CD4-positive, alpha-beta T cell (primary cell): ENCODE data around the gene ETFA. TPM values are rescaled to one million over a fixed set of nuclear protein-coding genes. Genes with fewer than 3 reads are reported as not detected.

Experiments used
- ATAC-seq: fragments of 200-7000 bp; cut with Tn5 transposase; one replicate; pipeline ENCODE4 v1.10.0; 2022; ENCODE audit warnings: mild to moderate bottlenecking; ENCODE audit not compliant: poor library complexity
- CTCF ChIA-PET: fragments of 350-600 bp; sonication (Branson Sonifier 250); formaldehyde crosslinking; loops from one replicate; lab custom pipeline; 2021; ENCODE audit warnings: antibody characterized with exemption, inconsistent platforms; lab: Charles Lee
- POLR2A ChIA-PET: fragments of 350-600 bp; sonication (Branson Sonifier 250); formaldehyde crosslinking; loops from one replicate; lab custom pipeline; 2021; ENCODE audit warnings: antibody characterized with exemption, inconsistent platforms; lab: Charles Lee
- DNase-seq, 14 experiments: peaks; one replicate each; pipeline ENCODE4 v3.0.0-alpha.2; 2013 to 2020; ENCODE audit warnings: mixed read lengths in 2 of 14
- H3K27ac ChIP-seq, 2 donors: one replicate each; pipeline versions ENCODE4 v1.5.1 to v1.7.0; 2013; ENCODE audit warnings: low read length in 2 of 2, low read depth in 1 of 2, mild to moderate bottlenecking in 1 of 2
- H3K27me3 ChIP-seq, 2 experiments: 1 replicate in 1 of 2; 2 replicates in 1 of 2; pipeline versions ENCODE4 v1.6.1 to v1.7.0; 2013; ENCODE audit warnings: low read length in 2 of 2, control low read depth in 1 of 2, mild to moderate bottlenecking in 1 of 2, moderate library complexity in 1 of 2; ENCODE audit not compliant: insufficient read depth in 2 of 2, control insufficient read depth in 1 of 2
- H3K36me3 ChIP-seq: one replicate; pipeline ENCODE4 v1.6.1; 2013; ENCODE audit warnings: low read length, control low read depth; ENCODE audit not compliant: insufficient read depth
- H3K4me1 ChIP-seq: one replicate; pipeline ENCODE4 v1.6.1; 2013; ENCODE audit warnings: low read length, control low read depth; ENCODE audit not compliant: insufficient read depth
- H3K4me3 ChIP-seq: one replicate; pipeline ENCODE4 v1.5.1; 2013; ENCODE audit warnings: mild to moderate bottlenecking, low read length, moderate library complexity
- H3K9me3 ChIP-seq, 2 experiments: 1 replicate in 1 of 2; 2 replicates in 1 of 2; pipeline versions ENCODE4 v1.6.1 to v1.7.0; 2013; ENCODE audit warnings: low read length in 2 of 2, mild to moderate bottlenecking in 2 of 2, control low read depth in 1 of 2, moderate library complexity in 1 of 2; ENCODE audit not compliant: control insufficient read depth in 1 of 2, insufficient read depth in 1 of 2
- H3K27ac Mint-ChIP-seq: one replicate; pipeline ENCODE4 v1.8.0; 2020; ENCODE audit warnings: mixed read lengths
- H3K27me3 Mint-ChIP-seq: one replicate; pipeline ENCODE4 v1.8.0; 2021; ENCODE audit warnings: mixed read lengths
- H3K36me3 Mint-ChIP-seq: one replicate; pipeline ENCODE4 v1.8.0; 2021; ENCODE audit warnings: low read depth, mixed read lengths
- H3K4me1 Mint-ChIP-seq: one replicate; pipeline ENCODE4 v1.8.0; 2021; ENCODE audit warnings: low read depth, mixed read lengths
- H3K4me3 Mint-ChIP-seq: one replicate; pipeline ENCODE4 v1.8.0; 2020; ENCODE audit warnings: mild to moderate bottlenecking, mixed read lengths
- H3K9me3 Mint-ChIP-seq: one replicate; pipeline ENCODE4 v1.8.0; 2020; ENCODE audit warnings: mixed read lengths
- CTCF ChIP-seq: fragments of 200-600 bp; IDR thresholded peaks from one replicate; pipeline ENCODE4 v1.8.0; 2022; ENCODE audit warnings: antibody characterized with exemption, mild to moderate bottlenecking
- intact Hi-C, 2 experiments: fragments of 100-400 bp; cut with DNase I in 1 of 2; cut with micrococcal nuclease in 1 of 2; formaldehyde crosslinking; loops; one replicate each; pipeline versions ENCODE4 v1.15.1 to v1.9.0; 2023 to 2025; cut with DNase I, micrococcal nuclease
- total RNA-seq, 174 experiments: library from RNA in 2 of 174; stranded (reverse) in 2 of 174; gene quantifications; one replicate each; pipeline ENCODE4 v1.2.3 and lab custom pipeline; 2021 to 2026

The ETFA gene
- total RNA-seq, 2 experiments from 2014 or later = 11.4 to 15.2 TPM

GRCh38 chr15:76234337-76234889 is 76.9 kb downstream of the ETFA start:
- Mint-ChIP-seq H3K9me3 (no peaks in the 10 kb centered on the region), H3K4me3 (no peak overlapping the region), H3K36me3 (peaks cover 22% of the 10 kb centered on the region), H3K27me3 (no peaks in the 10 kb centered on the region), H3K27ac (no peak overlapping the region), H3K4me1 (no peaks in the 10 kb centered on the region)
- POLR2A ChIA-PET = no interaction called here
- no peak for TF ChIP-seq CTCF
- DNase-seq (no peak), ATAC-seq (no peak)
- H3K4me3 ChIP-seq = no peak overlapping the region
- CTCF ChIA-PET = no interaction called here
- H3K36me3 ChIP-seq = peaks cover 14% of the 10 kb centered on the region
- intact Hi-C loops = loop anchor here in 1 of 2 experiments (10.0 kb wide), 1 partner anchor 500 kb away; no protein-coding TSS in a partner anchor
- no peak overlapping the region for H3K27ac ChIP-seq
- no peaks in the 10 kb centered on the region for H3K4me1 ChIP-seq
- no peaks in the 10 kb centered on the region for H3K27me3 ChIP-seq
- no peaks in the 10 kb centered on the region for H3K9me3 ChIP-seq

GRCh38 chr15:76233921-76234320 is 77.3 kb downstream of the ETFA start:
- no peaks in the 10 kb centered on the region for H3K27me3 Mint-ChIP-seq
- no peaks in the 10 kb centered on the region for H3K9me3 Mint-ChIP-seq
- intact Hi-C loops = loop anchor here in 1 of 2 experiments (10.0 kb wide), 1 partner anchor 501 kb away; no protein-coding TSS in a partner anchor
- Histone ChIP-seq H3K4me3 (no peak overlapping the region), H3K9me3 (no peaks in the 10 kb centered on the region), H3K27me3 (no peaks in the 10 kb centered on the region), H3K27ac (no peak overlapping the region), H3K4me1 (no peaks in the 10 kb centered on the region), H3K36me3 (peaks cover 18% of the 10 kb centered on the region)
- ChIA-PET POLR2A (no interaction called here), CTCF (no interaction called here)
- no peak for ATAC-seq
- no peak overlapping the region for H3K27ac Mint-ChIP-seq
- TF ChIP-seq CTCF = no peak
- DNase-seq = no peak
- no peak overlapping the region for H3K4me3 Mint-ChIP-seq
- H3K36me3 Mint-ChIP-seq = peaks cover 27% of the 10 kb centered on the region
- H3K4me1 Mint-ChIP-seq = no peaks in the 10 kb centered on the region

- no peaks in the 10 kb centered on the region for H3K4me1 Mint-ChIP-seq
- intact Hi-C loops = no loop called here
- no peak overlapping the region for H3K4me3 Mint-ChIP-seq
- Histone ChIP-seq H3K36me3 (peaks cover 40% of the 10 kb centered on the region), H3K9me3 (no peaks in the 10 kb centered on the region), H3K27me3 (no peaks in the 10 kb centered on the region), H3K4me1 (no peaks in the 10 kb centered on the region), H3K4me3 (no peak overlapping the region), H3K27ac (no peak overlapping the region)
- no peak overlapping the region for H3K27ac Mint-ChIP-seq
- TF ChIP-seq CTCF = no peak
- ChIA-PET POLR2A (no interaction called here), CTCF (interaction anchor here (0.8 kb wide), 1 partner anchor 10 kb away, joined by 3 read pairs; no protein-coding TSS in a partner anchor)
- peaks cover 48% of the 10 kb centered on the region for H3K36me3 Mint-ChIP-seq
- H3K27me3 Mint-ChIP-seq = no peaks in the 10 kb centered on the region
- no peak for DNase-seq
- no peaks in the 10 kb centered on the region for H3K9me3 Mint-ChIP-seq
- no peak for ATAC-seq
Measured at GRCh38 chr15:76229266-76229665, 82.0 kb downstream of the ETFA start.
